Stimulated activated CD8-positive, alpha-beta memory T cell treated with anti-CD3 and anti-CD28 coated beads, Interleukin-12 subunit alpha, Interleukin-12 subunit beta, amount 100 ng/mL, for 24 hours (primary cell): ENCODE measurements around the gene KCNMA1.

Experiments
- DNase-seq: peaks from one replicate; pipeline ENCODE4 v3.0.0-alpha.2; 2020; ENCODE audit errors: extremely low read depth

KCNMA1 gene

DNA sequence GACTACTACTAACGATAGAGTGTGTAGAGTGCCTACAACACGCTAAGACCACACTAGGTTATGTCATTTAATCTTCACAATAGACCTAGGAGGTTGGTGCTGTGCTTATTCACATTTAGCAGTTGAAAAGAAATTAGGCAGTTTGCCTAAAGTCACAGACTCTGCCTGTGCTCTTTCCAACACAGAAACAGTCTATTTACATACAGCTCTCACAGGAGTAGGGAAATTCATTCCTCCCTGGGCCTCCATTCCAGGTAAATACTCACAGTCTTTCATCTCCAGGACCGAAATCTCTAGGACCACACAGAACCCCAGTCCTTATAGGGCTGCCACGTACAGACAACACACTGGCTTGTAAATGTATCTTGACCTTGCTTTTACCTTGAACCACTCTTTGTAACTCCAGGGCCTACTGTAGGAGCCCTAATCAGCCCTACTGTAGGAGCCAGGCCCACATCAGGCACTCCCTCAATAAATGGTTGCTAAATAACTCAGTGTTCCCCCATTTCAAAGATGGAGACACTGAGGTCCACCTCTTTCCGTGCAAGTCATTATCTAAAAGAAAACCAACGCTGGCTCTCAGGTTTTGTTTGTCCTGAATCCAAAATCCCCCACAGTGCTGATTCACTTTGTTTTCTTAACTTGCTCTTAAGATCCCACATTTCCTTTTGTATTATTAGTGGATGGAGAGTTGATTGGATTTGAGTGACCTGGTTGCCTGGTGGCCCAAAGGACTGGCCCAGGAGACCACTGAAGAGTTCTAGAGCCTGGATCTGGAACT is 146.9 kb downstream of the KCNMA1 start:
- DNase-seq, result no peak

DNA sequence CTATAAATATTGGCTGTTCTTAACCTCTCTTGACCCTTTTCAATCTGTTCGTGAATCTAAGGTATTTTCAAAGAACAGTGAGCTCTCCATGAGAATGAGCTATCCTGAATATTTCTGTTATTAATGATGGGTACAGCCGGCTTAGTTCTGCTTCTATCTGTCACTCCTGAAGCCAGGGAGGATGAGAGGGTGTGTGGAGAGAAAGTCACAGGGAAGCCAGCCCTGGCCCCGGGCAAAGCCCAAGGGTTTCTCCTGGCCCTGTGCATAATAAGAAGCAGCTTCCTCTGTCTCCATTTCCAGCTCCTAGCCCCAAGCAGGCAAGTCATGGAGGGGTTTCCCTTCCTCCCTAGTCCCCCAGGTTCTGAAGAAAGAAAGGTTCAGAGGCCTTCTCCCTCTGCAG is 151.1 kb downstream of the KCNMA1 start:
- DNase-seq, result no peak

DNA sequence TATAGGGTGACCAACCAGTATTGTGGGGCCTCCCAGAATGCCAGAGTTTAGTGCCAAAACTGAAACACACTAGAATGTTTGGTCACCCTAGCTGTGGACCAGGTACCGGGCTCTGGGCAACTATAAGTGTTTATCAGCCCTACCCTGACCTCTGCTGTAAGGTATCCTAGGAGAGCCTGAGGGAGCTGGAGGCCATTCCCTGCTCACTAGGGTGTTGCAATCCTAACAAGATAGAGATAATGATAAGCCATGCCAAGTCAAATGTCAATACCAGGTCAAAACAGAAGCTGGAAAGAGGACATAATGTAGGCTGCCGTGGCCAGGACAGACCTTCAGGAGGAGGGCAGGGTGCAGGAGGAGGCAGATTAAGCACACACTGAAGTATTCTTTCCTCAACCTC is 151.8 kb downstream of the KCNMA1 start:
- DNase-seq, result no peak

DNA sequence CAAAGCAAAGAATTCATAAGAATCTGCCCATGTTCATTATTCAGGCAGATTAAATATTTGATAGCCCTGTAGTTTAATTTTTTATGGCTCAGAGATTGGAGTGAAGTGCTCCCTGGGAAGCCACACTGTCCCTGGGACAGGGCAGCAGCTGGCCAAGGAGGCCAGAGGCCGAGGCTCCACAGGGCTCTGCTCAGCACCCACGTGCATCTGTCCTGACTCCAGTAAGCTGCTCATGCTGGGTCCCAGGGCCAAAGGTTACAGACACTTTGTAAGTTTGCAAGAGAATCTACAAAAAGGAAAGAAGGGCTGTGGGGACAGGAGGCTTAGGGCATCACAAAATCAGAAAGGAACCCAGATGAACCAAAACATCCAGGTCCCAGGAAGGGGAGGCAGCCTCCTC is 155.5 kb downstream of the KCNMA1 start:
- no peak for DNase-seq

DNA sequence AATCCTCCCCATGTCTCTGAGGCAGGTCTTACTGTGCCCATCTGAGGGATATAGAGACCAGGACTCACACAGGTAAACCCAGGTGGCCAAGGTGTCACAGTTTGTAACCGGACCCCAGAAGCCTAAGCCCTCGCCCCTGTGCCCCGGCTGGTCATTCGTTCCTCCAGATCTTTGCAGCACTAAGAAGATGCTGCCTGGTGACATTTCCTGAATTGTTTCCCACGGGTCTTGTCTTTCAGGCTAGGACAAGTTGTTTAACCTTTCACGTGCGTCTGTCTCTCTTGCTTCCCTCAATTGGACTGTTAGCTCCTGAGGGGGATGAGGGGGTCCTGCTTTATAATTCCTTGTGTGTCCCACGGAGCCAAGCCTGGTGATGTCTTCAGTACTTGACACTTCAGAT is 158.0 kb downstream of the KCNMA1 start:
- no peak for DNase-seq

DNA sequence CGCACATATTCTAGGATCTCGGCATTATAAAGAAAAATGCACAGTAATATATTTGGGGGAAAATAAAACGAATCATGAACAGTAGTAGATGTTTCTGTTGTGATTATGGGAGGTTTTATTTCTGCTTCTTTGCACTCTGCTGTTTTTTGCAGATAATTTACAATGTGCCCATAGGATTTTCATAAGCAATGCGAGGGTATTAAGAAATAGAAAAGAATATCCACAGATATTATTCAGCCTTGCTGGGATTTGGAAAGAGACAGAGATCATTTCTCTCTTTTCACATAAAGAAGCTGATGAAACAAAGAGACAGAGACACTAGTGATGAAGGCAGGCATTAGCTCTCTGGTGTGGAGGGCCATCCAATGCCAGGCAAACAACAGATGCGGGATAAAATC is 158.6 kb downstream of the KCNMA1 start:
- no peak for DNase-seq

DNA sequence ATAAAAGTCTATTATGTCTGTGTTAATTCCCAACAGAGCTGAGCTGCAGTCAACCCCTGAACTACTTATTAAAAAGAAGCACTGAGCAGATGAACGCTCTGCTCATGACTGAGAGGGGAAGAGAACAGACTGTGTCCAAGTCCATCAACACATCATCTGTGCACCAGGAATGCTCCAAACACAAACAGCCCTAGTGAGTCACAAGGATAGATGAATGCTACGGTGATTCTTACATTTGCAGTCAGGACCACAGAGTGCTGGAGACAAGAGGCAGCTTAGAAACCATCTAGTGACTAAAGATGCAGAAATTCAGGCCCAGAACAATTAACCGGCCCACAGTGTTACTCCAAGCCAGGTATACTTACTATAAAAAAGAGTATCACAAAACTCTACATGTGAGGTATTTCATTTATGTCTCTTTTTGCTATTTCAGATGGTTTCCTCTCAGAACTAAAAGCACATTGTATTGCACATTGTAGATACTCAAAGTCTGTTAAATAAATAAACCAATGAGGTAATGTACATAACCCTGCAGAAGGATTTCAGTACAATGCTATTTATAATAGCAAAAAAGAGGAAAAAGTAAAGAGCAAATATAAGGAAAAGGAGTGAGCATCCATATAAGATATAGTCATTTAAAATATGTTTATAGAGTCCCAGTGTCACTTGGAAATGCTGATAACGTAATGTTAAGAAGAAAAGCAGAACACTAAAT is 159.2 kb downstream of the KCNMA1 start:
- DNase-seq, result no peak

DNA sequence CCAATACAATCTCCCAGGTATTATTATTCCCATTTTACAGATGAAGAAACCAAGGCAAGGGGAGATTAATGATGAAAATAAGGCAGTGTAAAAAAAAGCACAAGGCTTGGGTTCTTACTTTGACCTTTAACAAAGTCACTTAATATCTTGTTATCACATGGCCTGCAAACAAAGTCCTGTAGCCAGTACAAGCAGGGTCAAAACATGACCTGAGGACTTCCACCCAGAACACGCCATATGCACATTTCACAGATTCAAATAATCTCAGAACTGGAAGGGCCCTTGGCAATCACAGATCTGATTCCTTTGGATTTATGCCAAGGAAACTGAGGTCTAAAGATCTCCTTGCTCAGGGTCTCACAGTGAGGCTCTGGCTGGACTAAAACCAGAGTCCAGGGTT is 162.1 kb downstream of the KCNMA1 start:
- DNase-seq, result no peak

DNA sequence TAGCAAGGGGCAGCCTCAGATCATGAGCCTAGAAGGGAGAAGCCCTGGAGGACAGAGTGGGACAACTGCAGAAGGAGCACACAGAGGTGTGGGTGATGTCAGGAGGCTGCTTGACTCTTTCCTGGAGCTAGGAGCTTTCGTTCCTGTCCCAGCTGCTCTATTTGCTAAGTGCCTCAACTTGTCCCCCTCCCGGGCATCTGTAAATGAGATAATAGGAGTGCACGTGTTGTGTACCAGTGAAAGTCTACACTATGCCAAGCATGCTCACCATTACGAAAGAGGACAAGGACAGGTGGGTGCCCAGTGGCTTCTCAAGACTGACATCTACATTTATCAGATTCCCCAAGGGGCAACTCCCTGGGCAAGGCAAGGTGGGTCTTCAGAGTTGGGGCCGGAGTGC is 162.7 kb downstream of the KCNMA1 start:
- DNase-seq, result no peak

DNA sequence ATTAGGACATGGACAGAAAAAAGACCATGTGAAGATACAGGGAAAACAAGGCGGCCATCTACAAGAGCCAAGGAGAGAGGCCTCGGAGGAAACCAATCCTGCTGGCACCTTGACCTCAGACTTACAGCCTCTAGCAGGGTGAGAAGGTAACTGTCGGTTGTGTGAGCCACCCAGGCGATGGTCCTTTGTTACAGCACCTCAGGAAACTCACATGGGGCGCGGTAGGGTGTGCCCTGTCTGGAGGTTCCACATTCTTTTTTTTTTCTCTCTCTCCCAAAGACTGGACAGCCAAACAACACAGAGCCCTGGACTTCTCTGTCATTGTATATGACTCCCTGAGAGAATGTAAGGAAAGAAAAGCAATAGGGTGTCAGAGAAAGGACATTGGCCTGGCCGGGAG is 163.2 kb downstream of the KCNMA1 start:
- no peak for DNase-seq

DNA sequence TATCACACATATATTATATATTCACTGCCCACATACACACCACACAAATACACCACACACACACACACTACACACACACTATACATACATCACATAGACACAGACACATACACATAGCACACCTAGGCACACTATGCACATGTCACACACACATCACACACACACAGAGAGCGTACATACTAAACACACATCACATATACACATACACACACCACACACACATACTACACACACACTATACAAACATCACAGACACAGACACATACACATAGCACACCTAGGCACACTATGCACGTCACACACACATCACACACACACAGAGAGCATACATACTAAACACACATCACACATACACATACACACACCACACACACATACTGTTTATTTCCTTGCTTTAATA is 165.5 kb downstream of the KCNMA1 start:
- DNase-seq, result no peak

DNA sequence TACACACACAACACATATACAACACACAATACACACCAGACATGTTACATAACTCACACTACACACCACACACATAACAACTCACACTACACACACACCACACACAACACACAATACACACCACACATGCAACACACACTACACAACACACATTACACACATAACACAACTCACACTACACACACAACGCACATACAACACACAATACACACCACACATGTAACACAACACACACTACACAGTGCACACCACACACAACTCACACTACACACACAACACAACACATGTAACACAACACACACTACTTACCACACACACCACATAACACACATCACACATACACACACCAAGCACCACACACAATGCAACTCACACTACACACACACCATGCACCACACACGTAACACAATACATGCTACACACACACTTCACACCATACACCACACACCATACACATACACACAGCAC is 166.5 kb downstream of the KCNMA1 start:
- DNase-seq, result no peak

DNA sequence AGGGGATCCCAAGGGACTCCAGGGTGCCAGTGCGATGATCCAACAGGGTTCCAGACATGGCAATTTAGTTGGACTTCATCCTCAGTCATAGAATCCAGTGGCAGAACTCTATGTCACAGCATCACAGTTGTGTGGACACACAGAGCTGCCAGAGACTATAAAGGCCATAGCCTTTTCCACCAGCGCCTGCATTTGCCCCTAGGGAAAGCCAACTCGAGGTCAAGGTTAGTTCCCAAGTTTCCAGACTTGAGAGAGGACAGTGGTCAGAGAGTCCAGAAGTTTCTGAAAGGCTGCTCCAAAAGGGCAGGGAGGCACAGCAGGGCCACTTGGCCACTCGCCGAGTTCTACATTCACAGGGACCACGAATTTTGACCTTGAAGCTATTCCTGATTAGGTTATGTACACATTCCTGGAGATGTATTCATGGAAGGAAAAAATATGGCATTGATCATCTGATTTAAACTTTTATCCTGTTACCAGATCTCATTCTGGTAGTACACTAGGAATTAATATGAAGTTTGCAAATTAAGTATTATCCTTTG is 170.1 kb downstream of the KCNMA1 start:
- DNase-seq, result no peak

DNA sequence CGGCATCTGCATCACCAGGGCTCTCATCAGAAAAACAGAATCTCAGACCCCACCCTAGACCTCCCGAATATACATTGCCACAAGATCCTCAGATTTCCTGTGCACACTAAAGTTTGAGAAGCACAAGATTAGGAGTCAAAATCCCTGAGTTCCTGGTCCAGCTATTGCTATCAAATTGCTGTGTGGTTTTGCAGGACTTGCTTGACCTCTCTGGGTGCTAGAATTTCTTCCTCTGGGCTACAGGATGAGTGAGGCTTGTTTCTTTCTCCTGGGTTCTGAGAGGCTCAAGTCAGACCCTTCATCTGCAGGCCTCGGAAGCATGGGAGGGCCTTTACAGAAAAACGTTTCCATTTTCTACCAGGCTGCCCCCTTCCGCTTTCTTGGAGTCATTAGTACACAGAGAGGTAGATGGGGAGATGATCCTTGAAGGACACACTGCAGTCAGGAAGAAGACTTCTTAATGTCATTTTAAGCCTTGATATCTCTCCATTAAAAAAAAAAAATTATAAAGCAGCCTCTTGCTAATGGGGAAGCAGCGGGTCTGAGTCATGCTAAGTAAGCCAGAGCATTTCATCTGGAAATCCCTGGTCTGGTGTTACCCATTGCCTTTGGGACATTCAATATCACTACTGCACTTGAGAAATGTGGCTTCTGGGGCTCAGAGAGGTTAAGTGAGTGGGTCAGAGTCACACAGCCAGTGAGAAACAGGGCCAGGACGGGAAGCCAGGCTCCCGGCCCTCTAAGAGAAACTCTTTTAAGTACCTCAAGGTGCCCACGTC is 173.5 kb downstream of the KCNMA1 start:
- no peak for DNase-seq

DNA sequence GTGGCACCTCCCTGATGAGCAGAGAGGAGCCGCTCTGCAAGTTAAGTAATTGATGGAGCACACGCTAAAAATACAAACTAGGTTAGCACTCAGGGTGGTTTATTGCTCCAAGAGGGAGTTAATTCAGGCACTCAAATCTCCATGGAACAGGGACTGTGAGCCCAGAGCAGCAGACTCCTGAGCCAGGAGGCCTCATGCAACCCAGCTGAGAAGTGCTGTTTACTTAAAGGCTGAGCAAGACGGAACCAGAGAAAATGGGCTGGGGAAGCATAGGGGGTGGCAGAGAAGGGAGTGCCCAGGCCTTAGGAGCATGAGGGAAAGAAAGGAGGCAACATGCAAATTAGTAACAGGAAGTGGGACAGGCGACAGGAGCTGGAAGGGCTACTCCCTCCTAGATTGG is 174.1 kb downstream of the KCNMA1 start:
- DNase-seq, result no peak

DNA sequence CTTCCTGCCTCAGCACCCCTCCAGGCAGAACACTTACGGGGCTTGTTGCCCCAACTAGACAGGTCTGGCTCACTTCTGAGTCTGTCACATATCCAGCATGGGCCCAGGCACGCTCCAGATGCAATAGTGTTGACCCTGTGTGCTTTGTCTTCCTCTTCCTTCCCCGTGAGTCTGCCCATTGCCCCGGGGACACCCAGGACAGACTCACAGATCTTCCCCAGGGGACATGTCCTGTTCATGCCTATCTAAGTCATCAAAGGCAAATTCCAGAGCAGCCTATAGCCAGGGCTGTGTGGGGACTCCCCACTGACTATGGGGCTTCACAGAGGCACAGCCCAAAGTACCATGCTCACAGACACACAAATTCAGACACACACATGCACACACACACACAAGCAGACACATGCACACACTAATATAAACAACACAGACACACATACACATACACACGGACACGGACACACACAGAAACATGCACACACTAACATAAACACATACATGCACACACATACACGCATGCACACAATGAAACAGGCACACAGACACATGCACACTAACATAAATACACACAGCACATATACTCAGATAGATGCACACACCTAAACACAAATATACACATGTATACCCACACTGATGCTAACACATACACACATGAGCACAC is 175.8 kb downstream of the KCNMA1 start:
- DNase-seq, result no peak

DNA sequence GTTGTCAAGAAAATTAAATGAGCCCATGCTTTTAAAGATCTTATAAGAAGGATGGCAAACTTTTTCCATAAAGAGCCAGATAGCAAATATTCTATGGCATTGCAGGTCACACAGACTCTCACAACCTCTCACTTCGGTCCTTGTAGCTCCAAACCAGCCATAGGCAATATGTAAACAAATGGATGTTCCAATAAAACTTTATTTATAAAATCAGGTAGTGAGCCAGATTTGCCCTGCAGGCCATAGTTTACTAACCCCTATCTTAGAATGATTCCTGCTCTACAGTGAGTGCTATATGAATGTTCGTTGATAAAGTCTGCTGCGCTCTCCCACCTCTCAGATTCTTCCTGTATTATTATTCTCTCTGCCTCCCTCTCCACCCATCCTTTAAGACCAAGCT is 177.7 kb downstream of the KCNMA1 start:
- no peak for DNase-seq

DNA sequence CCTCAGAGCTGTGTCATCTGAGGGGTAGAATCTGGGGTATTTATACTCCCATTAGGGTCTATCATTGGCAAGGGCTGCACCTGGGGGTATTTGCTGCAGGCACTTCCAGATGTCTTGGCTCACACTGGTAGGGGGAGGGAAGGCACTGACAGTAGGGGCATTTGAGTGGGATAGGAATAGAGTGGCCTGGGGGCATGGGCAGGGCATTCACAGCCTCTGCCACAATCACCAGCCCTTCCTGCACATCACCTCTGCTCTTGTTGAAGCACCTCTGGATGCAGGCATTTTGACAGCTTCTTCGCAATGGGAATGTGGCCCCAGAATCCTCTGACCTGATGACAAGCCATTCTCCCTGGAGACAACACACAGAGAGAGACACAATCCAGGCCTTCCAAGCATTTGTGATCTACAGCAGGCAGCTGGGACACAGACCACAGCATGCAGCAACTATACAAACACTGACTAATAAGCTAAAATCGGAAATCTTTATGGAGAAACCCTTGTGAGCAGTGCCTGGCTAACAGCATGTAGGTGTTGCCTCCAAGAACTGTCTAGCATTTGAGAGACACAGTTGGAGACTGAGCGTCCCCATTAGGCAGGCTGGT is 178.5 kb downstream of the KCNMA1 start:
- DNase-seq, result no peak

DNA sequence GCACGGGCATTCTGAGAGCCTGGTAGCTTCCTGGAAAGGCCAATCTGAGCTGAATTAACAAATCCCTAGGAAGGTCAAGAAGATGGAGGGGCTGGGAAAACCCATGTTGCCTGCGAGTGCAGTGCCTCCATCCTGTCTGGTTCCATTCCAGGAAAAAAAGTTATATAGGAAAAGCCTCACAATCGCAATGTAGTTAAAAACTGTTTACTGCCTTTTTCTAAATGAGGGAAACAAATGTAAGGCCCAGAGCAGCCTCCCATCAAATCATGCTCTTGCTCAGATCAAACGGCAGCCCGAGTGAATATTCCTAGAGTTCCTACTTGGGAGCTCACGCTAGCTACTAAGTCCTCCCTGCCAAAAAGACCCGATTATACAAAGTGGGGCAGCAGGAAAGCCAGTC is 179.9 kb downstream of the KCNMA1 start:
- DNase-seq, result no peak

DNA sequence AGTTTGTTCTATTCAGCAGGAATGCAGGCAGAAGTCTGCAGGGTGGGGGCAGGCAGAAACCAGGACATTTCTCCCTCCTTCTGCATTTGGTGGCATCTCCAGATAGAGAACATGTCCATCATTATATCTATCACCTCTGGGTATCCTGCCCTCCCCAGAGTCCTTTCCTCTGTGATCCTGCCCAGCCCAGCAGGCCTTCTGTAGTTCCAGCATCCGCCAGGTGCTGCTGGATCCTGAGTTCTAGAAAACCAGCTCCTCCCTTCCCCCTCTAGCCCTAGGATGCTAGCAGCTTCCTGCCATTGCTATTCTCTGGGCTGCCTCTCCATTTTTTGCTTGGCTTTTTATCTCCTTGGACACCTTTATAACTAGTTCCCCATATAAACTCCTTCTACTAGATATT is 180.3 kb downstream of the KCNMA1 start:
- no peak for DNase-seq

DNA sequence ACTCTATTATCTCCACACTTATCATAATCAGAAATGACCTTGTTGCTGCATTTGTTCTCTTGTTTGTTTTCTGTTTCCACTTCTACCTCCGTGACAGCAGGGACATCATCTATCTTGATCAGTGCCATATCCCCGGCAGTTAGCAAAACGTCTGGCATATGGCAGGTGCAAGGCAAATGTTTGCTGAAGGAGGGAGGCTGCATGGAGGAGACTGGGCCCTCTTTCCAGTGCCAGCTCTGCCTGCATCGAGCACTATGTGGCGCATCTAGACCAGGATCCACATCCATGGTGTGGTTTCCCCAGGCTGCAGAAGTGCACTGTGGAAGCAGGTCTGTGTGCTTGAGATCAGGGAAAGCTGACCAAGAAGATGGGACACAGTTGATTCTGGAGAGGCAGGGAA is 181.2 kb downstream of the KCNMA1 start:
- no peak for DNase-seq
